Ovary (tissue), 9 donors: ENCODE measurements around the gene SNX32. TPM values are rescaled to one million over a fixed set of nuclear protein-coding genes. Genes with fewer than 3 reads are reported as not detected.

Experiments used
- DNase-seq, 5 donors: peaks; one replicate each; pipeline ENCODE4 v3.0.0-alpha.2; 2019 to 2020
- H3K27ac ChIP-seq, 2 donors: fragments of 200-600 bp; one replicate each; pipeline versions ENCODE4 v1.5.1 to v1.8.0; 2019 to 2022
- H3K27me3 ChIP-seq: fragments of 200-600 bp; one replicate; pipeline ENCODE4 v1.8.0; 2022
- H3K36me3 ChIP-seq: fragments of 200-600 bp; sonication (generic); one replicate; pipeline ENCODE4 v1.5.1; 2019
- H3K4me1 ChIP-seq: one replicate; pipeline ENCODE4 v1.8.1; 2013; ENCODE audit warnings: mild to moderate bottlenecking, moderate library complexity; ENCODE audit not compliant: insufficient read depth
- H3K4me3 ChIP-seq: fragments of 200-600 bp; sonication (generic); one replicate; pipeline ENCODE4 v1.5.1; 2017
- H3K9me3 ChIP-seq, 2 donors: fragments of 200-600 bp in 1 of 2; sonication (generic) in 1 of 2; one replicate each; pipeline versions ENCODE4 v1.5.1 to v1.8.1; 2013 to 2019; ENCODE audit warnings: mild to moderate bottlenecking in 1 of 2, moderate library complexity in 1 of 2
- EP300 ChIP-seq: sonication (generic); formaldehyde crosslinking; IDR thresholded peaks from one replicate; pipeline ENCODE4 v1.6.1; 2017; ENCODE audit warnings: antibody characterized with exemption
- POLR2A ChIP-seq: fragments of 450-650 bp; IDR thresholded peaks from one replicate; pipeline ENCODE4 v1.6.1; 2017; ENCODE audit warnings: antibody characterized with exemption, mild to moderate bottlenecking, moderate library complexity
- WGBS, 3 donors: extraction: QIAGEN DNeasy Blood & Tissue Kit in 1 of 3; methylation state at CpG; one replicate each; pipeline versions ENCODE4 v1.1.5 to v1.1.7; 2013 to 2017; 5-methylcytosine and 5-hydroxymethylcytosine counted together
- intact Hi-C, 4 donors: fragments of 100-400 bp; cut with DNase I; formaldehyde crosslinking; loops; one replicate each; pipeline versions ENCODE4 v1.11.0 to v1.15.1; 2022 to 2023
- polyA plus RNA-seq, 2 donors: library from polyadenylated mRNA; stranded (reverse); fragments of 200-250 nt in 1 of 2; fragments of 350-450 nt in 1 of 2; fragmentation: Illumina TruSeq in 1 of 2; extraction: RNeasy Lipid Tissue Mini Kit (QIAGEN cat#74804) in 1 of 2; gene quantifications; one replicate each; pipeline ENCODE4 v1.2.3, GENCODE V29; 2013 to 2014
- total RNA-seq, 7 donors: library from RNA; depleted of rRNA in 2 of 7; stranded (reverse); fragments of >200 nt in 2 of 7; fragmentation: NEBNext Ultra II Directional in 3 of 7; extraction: Animal tissue kit (Norgen Biotek cat#: 25700) in 3 of 7; gene quantifications; one replicate each; pipeline versions ENCODE4 v1.1.0 to v1.2.4, GENCODE V29; 2016 to 2023
- TF ChIP-seq, protein P1 (sequence below), 3 donors: fragments of 450-650 bp in 2 of 3; fragments of 200-600 bp in 1 of 3; IDR thresholded peaks; one replicate each; pipeline versions ENCODE4 v1.5.1 to v1.8.0; 2016 to 2022; ENCODE audit warnings: antibody characterized with exemption in 3 of 3, mild to moderate bottlenecking in 1 of 3
- donor health status: DM: no; HTN: no; CAD: no; lungs with moderate emphysema.
- donor health status: DM: no; HTN: no; CAD: no.
- donor health status: Bipolar disorder and iron deficiency.
- donor health status: DM: yes; HTN: yes; CAD: no.
- donor health status: DM: no; HTN: no; CAD: no.
- donor health status: DM: yes; HTN: yes; CAD: no.

SNX32 gene
- total and polyA plus RNA-seq, 9 donors, result 0.40 to 3.0 (median 1.3) TPM; not detected in 1

- Histone ChIP-seq H3K36me3 (no peaks in the 10 kb centered on the region), H3K27me3 (no peaks in the 10 kb centered on the region), H3K4me3 (no peak overlapping the region), H3K9me3 (no peaks in the 10 kb centered on the region), H3K27ac (no peak overlapping the region), H3K4me1 (peaks cover 4% of the 10 kb centered on the region)
- no peak for TF ChIP-seq POLR2A
- TF ChIP-seq, protein P1, sequence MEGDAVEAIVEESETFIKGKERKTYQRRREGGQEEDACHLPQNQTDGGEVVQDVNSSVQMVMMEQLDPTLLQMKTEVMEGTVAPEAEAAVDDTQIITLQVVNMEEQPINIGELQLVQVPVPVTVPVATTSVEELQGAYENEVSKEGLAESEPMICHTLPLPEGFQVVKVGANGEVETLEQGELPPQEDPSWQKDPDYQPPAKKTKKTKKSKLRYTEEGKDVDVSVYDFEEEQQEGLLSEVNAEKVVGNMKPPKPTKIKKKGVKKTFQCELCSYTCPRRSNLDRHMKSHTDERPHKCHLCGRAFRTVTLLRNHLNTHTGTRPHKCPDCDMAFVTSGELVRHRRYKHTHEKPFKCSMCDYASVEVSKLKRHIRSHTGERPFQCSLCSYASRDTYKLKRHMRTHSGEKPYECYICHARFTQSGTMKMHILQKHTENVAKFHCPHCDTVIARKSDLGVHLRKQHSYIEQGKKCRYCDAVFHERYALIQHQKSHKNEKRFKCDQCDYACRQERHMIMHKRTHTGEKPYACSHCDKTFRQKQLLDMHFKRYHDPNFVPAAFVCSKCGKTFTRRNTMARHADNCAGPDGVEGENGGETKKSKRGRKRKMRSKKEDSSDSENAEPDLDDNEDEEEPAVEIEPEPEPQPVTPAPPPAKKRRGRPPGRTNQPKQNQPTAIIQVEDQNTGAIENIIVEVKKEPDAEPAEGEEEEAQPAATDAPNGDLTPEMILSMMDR (IDR thresholded peaks at IDR 0.05), result no peak
- TF ChIP-seq EP300, result no peak
- 80 to 89% (median 87%) methylated on average over 3 of the region's 3 CpGs for WGBS, 3 donors
- intact Hi-C loops, result no loop called here
- no peak for DNase-seq
Observed at GRCh38 chr11:65868907-65869306, 35.1 kb downstream of the SNX32 start.

DNA sequence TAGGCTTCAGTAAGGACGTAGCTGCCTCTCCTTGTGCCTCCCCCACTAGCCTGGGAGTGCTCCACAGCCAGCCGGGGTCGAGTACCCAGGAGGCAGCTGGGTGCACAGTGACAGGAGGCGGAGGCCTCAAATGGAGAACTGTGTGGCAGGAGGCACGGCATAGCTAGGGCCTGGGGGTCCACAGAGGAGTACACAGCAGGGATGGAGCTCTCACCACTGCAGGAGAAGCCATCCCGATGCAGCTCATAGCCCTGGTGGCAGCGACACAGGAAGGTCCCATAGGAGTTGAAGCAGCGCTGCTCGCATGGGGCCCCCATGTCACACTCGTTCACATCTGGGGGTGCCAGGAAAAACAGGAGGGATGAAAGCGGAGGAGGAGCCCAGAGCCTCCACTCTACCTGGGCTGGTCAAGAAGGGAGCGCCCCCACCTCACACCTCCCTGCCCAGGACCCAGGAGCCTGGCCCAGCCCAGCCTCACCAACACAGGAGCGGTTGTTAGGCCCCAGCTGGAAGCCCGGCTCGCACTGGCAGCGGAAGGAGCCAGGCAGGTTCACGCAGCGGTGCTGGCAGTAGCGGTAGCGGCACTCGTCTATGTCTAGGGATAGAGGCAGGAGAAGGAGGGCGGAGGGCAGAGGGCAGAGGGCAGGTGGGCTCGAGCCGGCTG lies 36.0 kb downstream of the SNX32 start:
- H3K4me3 ChIP-seq, result no peak overlapping the region
- no peaks in the 10 kb centered on the region for H3K27me3 ChIP-seq
- peaks cover 4% of the 10 kb centered on the region for H3K4me1 ChIP-seq
- intact Hi-C loops, result no loop called here
- no peaks in the 10 kb centered on the region for H3K36me3 ChIP-seq
- H3K9me3 ChIP-seq, result no peaks in the 10 kb centered on the region
- TF ChIP-seq EP300 (no peak), POLR2A (no peak)
- TF ChIP-seq, protein P1 (IDR thresholded peaks at IDR 0.05), result no peak
- peak in 3 of 5 donors; percentile 21 to 44 (median 34) for DNase-seq
- 76 to 81% (median 79%) methylated on average over 21 to 24 of the region's 24 CpGs for WGBS, 3 donors
- no peak overlapping the region for H3K27ac ChIP-seq

- intact Hi-C loops, result no loop called here
- TF ChIP-seq EP300 (no peak), POLR2A (no peak)
- TF ChIP-seq, protein P1 (IDR thresholded peaks at IDR 0.05), result no peak
- H3K4me3 ChIP-seq, result no peak overlapping the region
- peak in 2 of 5 donors; percentile 21 to 32 for DNase-seq
- no peaks in the 10 kb centered on the region for H3K9me3 ChIP-seq
- H3K27me3 ChIP-seq, result no peaks in the 10 kb centered on the region
- peaks cover 4% of the 10 kb centered on the region for H3K4me1 ChIP-seq
- H3K36me3 ChIP-seq, result no peaks in the 10 kb centered on the region
- H3K27ac ChIP-seq, result no peak overlapping the region
- WGBS, 3 donors, result 73 to 84% (median 76%) methylated on average over 11 of the region's 11 CpGs
Observed at GRCh38 chr11:65870307-65870658, 36.5 kb downstream of the SNX32 start.

- intact Hi-C loops, result no loop called here
- H3K4me3 ChIP-seq, result no peak overlapping the region
- WGBS, 3 donors, result 61 to 66% (median 61%) methylated on average over 22 to 24 of the region's 24 CpGs
- H3K36me3 ChIP-seq, result no peaks in the 10 kb centered on the region
- H3K9me3 ChIP-seq, result no peaks in the 10 kb centered on the region
- peaks cover 4% of the 10 kb centered on the region for H3K4me1 ChIP-seq
- TF ChIP-seq EP300, result no peak
- no peak for TF ChIP-seq POLR2A
- TF ChIP-seq, protein P1 (IDR thresholded peaks at IDR 0.05), result no peak
- peak in 3 of 5 donors; percentile 29 to 38 (median 36) for DNase-seq
- H3K27me3 ChIP-seq, result no peaks in the 10 kb centered on the region
- peak overlapping the region; percentile 85 to 96 for H3K27ac ChIP-seq
Observed at GRCh38 chr11:65870706-65871681, 37.2 kb downstream of the SNX32 start.
